SIG-M5 (cell line): ENCODE results near the gene CCDC107.

Experiments
- DNase-seq: peaks from one replicate; lab custom pipeline; 2025; lab: John Stamatoyannopoulos, UW

Gene CCDC107

DNA sequence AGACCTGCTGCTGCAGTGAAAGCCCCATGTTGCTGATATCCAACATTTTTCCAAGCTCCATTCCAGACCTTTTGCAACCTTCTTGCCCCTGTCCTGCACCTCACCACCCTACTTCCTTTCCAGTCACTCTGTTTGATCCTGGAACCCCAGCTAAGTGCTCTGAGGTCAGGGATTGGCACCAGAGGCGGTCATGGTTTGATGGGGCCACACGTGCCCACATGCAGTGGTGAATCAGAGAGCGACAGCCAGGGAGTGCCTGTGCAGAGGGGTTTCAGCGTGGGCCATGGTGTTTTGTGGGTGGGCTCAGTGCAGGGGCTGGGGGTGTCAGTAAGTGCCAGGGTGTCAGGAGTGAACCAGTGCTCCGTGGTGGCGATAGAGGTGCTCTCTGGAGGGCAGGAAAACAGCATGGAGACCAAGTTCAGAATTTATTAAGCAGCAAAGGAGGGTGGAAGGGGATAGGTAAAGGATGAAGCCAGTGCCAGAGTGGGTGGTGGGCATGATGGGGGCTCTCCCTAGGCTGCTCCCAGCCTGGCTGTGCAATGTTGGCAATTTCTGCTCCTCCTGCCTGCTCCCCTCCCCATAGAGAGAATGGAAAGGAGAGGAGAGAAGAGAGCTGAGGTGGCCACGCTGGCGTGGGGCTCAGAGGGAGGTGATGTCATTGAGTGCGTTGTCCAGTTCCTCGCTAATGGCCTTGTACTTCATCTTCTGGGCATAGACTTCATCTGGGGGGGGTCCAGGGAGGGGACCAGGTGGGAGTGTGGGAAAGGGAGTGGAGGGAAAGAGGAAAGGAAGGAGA is 24.6 kb downstream of the CCDC107 start:
- DNase-seq = no peak

DNA sequence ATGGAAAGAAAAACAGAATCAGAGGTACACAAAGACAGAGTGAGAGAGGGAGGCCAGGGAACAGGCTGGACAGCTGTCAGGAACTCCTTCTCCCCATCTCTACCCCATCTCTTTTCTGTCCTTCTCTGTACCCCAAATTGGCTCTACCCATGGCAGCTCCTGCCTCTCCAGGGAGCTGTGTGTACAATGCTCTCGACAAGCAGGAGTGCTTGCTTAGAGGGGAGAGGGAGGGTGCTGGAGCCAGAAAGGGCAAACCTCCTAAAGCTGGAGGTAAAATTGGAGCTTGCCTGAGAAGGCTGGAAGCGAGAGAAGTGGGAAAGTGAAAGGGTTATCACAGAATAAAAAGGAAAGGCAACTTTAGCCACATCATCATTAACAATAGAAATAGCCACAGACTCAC is 25.2 kb downstream of the CCDC107 start:
- no peak for DNase-seq

DNA sequence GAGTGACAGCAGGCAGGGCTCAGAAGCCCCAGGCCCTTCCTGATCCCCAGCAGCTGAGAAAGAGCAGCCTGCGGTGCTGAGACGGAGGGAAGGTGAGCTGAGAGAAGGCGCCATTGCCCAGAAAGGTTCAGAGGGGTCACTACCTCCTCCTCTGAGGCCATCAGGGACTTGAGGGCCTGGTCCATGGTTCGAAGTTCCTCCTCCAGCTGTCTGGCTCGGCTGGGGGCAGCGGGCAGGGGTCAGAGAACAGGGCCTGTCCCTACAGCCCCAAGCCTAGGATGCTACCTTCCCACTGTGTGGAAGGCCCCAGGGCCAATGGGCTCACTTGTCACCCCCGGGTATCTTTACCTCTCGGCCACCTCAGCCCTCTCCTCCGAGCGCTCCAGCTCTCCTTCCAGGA is 26.8 kb downstream of the CCDC107 start:
- DNase-seq = no peak

DNA sequence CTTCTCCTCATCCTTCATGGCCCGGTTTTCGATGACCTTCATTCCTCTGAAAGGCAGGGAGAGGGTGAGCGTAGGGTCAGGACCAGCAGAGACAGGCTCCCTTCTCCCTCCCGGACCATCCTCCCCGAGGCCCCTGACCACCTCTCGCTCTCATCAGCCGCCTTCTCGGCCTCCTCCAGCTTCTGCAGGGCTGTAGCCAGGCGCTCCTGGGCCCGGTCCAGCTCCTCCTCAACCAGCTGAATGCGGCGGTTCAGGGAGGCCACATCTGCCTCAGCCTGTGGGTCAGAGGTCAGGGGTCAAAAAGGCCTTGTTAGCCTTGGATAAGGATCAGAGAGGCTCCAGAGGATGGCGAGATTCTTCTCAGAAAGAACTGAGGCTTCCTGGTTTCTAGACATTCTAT is 27.4 kb downstream of the CCDC107 start:
- no peak for DNase-seq

GRCh38 chr9:35686222-35687203 is 28.4 kb downstream of the CCDC107 start:
- no peak for DNase-seq

GRCh38 chr9:35687306-35687705 is 29.2 kb downstream of the CCDC107 start:
- no peak for DNase-seq

DNA sequence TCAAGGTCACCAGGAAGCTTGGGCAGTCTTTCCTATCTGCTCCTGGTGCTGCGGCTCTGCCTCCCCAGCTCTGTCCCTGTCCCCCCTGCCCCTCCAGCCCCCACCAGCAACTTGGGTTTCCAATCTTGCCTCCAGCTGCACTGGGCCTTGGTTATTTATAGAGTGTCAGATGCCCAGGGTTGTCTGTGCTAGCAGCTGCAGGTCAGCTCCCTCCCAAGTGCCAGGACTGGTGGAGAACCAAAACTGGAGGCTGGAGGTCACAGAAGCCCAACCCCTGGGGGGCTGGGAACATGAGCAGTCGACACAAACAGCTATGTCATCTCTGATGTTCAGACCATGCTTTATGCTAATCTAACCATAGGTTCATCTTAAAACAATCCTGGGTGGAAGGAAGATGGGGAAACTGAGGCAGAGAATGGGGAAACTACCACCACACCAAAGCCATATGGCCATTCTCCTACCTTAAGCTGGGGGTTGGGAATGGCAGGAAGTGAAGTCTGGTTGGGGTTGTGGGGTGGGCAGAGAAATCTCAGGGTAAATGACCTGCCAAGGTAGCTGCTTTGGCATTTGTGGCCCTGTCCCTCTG is 30.0 kb downstream of the CCDC107 start:
- no peak for DNase-seq

DNA sequence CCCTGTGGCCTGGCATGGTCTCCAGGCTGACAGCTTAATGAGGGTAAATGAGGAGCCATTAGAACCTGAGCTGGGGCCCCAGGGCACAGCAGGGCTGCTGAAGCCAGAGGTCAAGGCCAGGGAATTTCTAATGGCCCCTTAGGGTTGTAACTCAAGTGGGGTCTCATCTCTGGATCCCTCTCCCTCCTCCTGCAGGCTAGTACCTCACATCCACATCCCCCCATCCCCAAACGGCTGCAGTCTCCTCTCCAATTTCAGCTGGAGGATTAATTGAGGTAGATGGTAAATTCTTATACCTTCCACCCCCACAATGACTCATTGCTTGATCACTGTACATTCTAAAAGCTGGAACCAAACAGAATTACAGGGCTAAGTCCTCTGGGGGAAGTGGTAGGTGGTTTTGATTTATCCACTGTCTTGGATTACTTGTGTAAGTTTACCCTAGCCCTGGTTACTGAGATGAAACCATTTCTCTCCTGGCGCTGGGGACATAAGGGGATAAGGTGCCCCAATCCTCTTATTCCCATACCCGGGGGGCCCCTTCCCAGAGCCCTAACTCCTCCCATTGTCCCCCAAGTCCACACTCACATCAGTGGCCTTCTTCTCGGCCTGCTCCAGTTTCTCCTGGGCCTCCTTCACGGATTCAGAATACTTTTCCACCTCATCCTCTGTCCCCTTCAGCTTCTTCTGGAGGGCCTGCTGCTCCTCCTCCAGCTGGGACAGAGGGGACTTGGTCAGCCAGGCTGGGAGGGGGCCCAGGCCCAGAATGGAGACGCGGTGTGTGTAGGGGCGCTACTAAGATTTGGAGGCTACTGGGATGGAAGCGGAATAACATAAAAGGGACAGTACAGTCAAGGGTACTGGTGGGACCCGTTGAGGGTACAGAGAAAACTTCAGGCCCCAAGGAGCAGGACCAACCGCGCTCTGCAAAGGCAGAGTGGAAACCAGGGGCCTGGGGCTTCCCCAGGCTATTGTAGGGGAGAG is 30.8 kb downstream of the CCDC107 start:
- no peak for DNase-seq

DNA sequence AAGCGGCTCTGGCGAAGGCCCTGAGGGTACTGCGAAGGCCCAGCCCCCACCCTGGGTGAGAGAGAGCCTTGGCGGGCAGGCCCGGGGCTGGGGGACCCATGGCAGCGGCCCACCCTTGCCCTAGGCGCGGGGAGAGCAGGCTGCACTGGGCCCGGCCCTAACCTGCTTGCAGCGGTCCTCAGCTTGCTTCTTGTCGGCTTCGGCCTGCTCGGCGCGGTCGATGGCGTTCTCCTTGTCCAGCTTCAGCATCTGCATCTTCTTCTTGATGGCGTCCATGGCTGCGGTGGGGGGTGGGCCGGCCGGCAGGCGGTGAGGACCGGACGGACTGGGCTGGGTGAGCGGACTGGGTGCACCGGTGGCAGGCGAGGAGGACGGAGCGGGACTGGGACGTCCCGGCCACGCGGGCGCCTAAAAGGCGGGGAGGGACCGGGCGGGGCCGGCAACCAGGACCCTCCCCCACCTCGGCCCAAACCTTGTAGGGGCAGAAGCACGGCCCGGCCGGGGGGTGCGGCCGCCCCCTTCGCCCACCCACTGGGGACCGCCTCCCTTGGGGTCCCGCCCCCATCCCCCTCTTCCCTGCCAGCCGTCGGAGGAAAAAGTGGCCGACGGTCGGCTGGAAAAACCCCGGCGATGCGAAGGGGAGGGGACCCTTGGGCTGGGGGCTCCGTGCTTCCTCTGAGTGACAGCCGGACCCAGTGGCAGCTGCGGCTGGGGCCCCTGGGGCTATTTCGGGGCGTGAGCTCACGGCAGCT is 31.6 kb downstream of the CCDC107 start, which contains the start of gene TPM2:
TSS of gene TPM2 (minus strand) at position 384 of the 752 bp plus-strand sequence. CDS start at position 276, 108 bp downstream.
- no peak for DNase-seq

- DNase-seq = no peak
These were observed 32.2 kb downstream of the CCDC107 start for GRCh38 chr9:35690294-35690613.

- DNase-seq = no peak
These were observed 32.7 kb downstream of the CCDC107 start for GRCh38 chr9:35690614-35691333.

DNA sequence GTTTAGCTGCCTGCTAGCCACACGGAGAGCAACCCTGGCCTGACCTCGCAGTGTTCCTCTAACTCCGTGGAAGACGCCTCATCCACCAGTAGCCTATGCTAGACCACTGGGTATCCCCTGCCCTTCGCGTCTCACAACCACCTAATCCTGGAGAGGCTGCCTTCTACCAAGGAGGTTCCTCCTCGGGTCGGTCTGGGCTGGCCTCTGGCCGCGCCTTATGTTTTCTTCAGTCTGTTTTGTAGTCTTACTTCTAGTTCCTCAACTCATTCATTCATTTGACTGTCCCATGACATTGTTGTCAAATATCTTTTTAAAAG is 33.2 kb downstream of the CCDC107 start:
- DNase-seq = no peak

DNA sequence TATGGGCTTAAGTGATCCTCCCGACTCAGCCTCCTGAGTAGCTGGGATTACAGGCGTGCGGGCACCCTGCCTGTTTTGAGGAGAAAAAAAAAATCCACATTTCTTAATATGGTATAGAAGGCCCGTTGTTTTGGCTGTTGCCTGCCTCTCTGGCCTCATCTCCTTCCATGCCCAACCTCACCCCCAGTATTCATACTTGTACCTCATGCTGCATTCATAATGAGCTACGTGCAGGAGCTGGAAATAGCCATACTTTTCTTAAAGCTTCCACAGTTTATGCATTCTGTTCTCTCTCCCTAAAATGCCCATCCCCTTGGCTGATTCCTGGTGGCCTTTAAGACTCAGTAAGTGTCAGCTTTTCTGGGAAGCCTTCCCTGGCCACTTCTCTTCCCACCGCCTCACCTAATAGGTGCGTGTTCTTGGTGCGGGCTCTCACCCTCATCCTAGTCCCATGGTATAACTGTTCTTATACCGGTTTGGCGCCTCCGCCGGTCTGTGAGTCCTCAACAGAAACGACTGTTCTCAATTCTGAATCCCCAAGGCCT is 33.7 kb downstream of the CCDC107 start:
- no peak for DNase-seq

GRCh38 chr9:35695943-35696401 is 37.9 kb downstream of the CCDC107 start:
- no peak for DNase-seq

DNA sequence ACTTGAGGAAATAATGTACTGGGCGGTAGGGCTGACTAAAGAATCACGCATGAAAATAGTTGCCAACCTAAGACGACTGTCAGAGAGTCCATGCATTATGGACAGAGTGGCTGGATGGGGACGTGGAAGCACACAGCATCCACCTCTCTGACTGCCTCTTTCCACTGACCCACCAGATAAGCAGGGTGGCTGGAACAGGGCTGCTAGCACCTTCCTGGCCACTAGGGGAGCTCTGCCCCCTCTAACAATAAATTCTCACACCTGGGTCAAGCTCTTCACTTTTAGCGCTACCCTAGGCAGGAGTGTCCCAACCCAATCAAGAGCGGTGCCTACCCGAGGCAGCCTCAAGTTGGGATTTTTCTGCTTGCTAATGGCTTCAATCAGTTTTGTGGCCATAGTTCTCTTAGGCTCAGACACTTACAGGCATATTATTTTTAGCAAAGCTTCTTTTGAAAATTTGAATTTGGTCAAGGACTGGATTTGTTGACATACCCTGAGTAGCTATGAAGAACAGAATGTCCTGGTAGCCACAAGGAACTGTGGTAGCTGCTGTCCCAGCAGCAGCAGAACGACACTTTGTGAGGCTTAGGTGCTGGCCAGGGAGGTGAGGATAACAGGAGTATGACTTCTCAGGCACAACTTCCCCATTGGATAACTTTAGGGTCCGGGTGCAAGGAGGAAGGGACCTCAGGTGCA is 38.6 kb downstream of the CCDC107 start:
- DNase-seq = no peak

DNA sequence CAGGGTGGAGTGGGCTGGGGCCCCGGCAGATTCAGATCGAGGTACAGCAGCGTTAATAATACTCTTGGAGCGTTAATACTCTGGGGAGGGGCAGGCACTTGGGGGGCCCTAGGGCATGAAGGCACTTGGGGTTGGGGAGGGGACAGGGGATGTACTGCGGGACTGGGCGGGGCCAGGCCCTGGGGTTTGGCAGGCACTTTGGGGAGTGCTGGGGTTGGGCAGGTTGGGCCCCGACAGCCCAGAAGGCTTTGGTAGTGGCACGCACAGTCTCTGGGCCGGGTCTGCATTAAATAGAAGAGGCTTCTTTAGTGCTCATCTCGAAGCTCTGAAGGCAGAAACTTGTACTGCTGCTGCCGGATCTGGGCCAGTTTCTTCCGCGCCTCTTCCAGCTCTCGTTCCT is 39.4 kb downstream of the CCDC107 start:
- DNase-seq = no peak

DNA sequence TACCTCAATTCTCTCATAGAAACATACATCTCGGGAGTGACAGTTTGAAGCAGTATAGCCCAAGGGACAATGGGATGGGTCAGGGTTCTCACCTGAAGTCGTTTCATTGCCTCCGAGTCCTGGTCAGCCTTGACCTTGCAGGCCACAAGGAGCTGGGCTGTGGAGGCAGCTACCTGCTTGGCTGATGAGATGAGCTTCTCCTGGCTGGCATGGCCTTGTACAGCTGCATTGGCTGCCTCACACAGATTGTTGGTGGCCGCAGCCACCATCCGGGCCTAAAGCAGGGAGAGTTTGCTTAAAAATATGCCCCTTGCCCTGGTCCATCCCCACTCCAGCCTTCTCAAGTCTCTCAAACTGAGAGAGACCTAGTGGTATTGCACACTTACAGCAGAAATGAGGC is 40.1 kb downstream of the CCDC107 start:
- DNase-seq = no peak

GRCh38 chr9:35700031-35700430 is 41.9 kb downstream of the CCDC107 start:
- no peak for DNase-seq

GRCh38 chr9:35700942-35701341 is 42.9 kb downstream of the CCDC107 start:
- no peak for DNase-seq
